HS-27A (cell line): ENCODE measurements around the gene CEBPB.
"Not testable (repeated sequence)": the region's sequence is repeated elsewhere in the genome, so short reads cannot be mapped to it uniquely, and the experiment has no call there.

Experiments
- DNase-seq: peaks from one replicate; pipeline ENCODE4 v3.0.0-alpha.2; 2012; ENCODE audit warnings: low read depth, missing footprints

Gene CEBPB

DNA sequence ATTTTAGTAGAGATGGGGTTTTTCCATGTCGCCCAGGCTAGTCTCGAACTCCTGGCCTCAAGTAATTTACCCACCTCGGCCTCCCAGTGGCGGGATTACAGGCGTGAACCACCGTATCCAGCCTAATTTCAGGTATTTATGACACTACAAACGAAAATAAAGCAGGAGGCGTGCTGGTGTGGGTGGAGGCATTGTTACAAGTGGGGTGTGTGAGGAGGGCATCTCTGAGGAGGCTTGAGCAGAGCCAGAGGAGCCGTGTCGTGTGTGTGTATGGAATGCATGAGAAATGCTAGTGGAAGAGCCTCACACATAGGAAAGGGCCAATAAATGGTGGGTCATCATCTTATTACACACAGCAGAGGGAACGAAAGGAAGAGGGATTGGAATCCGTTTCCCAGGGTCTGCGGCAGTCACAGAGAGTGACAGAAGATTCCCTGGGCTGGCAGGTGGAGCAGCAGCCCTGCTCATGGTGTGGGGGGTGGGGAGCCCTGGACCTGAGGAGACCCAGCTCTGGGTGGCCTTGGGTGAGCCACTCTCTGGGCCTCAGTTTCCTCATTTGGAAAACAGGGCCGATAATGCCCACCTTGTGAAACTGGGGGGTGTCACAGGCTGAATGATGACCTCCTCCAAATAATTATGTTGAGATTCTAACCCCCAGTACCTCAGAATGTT, 19.9 kb upstream of the CEBPB start:
- DNase-seq = no peak

- no peak for DNase-seq
These were observed 18.1 kb upstream of the CEBPB start for GRCh38 chr20:50172347-50173013.

- DNase-seq = no peak
These were observed 16.2 kb upstream of the CEBPB start for GRCh38 chr20:50174456-50174855.

- no peak for DNase-seq
These were observed 14.4 kb upstream of the CEBPB start for GRCh38 chr20:50175938-50176933.

GRCh38 chr20:50178672-50179071, 12.0 kb upstream of the CEBPB start:
- DNase-seq = not testable (repeated sequence)

DNA sequence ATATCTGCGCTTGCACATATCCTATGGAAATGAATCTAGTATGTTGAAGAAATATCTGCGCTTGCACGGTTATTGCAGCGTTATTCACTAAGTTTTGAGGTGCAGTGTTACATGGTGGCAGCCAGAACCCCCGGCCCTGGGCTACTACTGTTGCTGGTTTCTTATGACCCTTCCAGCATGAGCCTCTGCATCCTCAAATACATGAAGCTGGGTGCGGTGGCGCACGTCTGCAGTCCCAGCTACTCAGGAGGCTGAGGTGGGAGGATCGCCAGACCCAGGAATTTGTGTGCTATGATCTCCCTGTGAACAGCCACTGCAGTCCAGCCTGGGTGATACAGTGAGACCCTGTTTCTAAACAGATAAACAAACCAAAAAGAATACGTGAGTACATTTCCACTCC, 9.3 kb upstream of the CEBPB start:
- no peak for DNase-seq

DNA sequence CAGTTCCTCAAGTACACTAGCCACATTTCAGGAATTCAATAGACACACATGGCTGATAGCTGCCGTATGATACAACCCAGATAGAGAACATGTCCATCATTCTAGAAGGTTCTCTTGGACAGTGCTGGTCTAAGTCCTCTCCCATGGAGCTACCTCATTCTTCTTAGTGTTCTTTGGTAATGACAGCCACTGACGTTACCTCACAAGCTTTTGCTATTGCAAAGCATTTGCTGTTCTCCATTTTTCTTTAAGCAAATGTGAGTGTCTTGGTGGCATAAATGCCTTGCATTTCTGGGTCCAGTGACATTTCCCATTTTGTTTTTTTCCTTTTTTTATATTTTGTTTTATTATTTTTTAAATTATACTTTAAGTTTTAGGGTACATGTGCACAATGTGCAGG, 8.3 kb upstream of the CEBPB start:
- DNase-seq = no peak

GRCh38 chr20:50185426-50185825, 5.2 kb upstream of the CEBPB start:
- no peak for DNase-seq

GRCh38 chr20:50186151-50186885, 4.3 kb upstream of the CEBPB start:
- peak; percentile 75 for DNase-seq

GRCh38 chr20:50186987-50187402, 3.6 kb upstream of the CEBPB start:
- no peak for DNase-seq

- DNase-seq = no peak
These were observed 3.1 kb upstream of the CEBPB start for GRCh38 chr20:50187403-50188051.

GRCh38 chr20:50188287-50188688, 2.3 kb upstream of the CEBPB start:
- no peak for DNase-seq

DNA sequence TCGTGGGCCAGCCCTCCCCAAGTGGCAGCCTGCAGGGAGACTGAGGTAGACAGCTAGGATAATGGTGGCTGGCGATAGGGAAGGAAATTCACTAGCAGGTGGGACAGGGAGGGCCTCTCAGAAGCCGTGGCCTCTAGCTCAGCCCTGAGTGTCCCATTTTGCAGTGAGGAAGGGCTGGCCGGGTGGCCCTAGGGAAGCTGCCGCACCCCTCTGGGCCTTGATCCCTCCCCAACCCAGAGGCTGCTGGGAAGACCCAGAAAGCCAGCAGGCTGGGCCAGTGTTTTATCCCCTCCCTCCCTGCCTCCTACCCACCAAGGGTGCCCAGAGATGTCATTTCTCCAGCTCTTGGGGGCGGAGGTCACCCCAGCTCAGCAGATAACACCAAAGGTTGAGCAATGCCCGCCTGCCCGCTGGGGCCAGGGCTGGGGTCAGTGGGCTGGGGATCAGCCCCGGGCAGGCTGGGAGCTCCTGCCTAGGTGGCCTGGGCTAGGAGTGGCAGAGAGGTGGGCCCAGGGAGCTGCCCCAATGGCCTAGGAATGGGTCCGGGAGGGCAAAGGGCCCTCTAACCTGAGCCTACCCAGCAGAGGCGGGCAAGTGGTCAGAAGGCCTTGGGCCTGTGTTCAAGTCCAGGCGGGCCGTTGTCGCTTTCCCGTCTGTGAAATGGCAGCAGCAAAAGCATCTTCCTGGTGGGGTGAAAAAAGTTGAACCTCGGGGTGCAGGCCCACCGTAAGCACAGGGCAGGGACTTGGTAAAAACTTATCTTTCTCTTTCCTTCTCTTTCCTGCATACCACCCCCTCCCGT, 1.6 kb upstream of the CEBPB start:
- DNase-seq = no peak

DNA sequence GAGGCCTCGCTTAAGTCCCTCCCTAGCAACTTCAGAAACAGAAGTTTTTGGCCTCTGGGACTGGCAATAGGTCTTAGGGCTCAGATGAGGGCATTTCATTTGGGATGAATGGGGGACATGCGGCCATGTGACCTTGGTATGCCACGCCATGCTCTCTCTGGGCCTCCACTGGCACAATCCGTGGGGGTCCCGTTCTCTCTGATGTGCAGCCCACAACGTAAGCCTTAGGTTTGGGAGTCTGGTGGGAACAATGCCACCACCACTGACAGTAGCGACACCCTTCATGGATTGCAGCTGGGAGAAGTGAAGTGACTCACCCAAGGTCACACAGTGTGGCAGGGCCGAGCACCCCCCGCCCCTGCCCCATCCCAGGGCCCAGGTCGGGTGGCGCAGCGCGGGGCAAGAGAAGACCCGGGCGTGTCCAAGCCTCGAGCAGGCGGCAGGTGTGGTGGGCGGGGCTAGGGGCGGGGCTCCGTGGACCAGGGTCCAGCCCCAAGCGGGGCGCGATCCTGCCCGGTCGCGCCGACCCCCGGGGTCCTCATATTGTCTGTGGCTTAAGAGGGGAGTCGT, 864 bp upstream of the CEBPB start:
- DNase-seq = no peak

GRCh38 chr20:50191065-50191543, 474 bp downstream of the CEBPB start:
- no peak for DNase-seq

GRCh38 chr20:50191544-50192363, 1.1 kb downstream of the CEBPB start:
- no peak for DNase-seq

DNA sequence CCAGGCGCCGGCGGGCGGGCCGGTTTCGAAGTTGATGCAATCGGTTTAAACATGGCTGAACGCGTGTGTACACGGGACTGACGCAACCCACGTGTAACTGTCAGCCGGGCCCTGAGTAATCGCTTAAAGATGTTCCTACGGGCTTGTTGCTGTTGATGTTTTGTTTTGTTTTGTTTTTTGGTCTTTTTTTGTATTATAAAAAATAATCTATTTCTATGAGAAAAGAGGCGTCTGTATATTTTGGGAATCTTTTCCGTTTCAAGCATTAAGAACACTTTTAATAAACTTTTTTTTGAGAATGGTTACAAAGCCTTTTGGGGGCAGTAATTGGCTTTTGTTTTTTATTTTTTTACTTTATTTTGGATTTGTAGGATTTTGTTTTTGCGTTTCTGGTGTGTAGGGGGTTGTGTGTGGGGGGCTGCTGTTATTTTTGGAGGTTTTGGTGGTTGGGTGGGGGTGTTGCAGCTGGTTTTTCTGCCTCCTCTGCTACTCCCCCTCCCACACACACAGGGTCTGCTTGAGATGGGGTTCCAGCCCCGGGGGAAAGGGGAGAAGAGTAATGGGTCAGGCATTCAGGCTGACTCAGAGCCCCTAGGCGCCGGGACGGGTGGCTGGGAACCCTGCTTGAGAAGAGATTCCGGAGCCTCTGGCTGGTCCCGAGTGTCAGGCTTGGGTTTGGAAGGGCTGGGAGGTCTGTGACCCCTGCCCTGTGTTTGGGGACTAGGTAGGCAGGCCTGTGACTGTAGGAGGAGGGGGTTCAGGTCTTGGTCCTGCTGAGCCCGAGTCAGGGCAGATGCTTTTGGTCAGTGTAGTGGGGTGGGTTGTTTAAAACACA, 2.0 kb downstream of the CEBPB start:
- DNase-seq = peak; percentile 81

- DNase-seq = no peak
These were observed 2.7 kb downstream of the CEBPB start for GRCh38 chr20:50193199-50193835.
